GM23338 (cell line): ENCODE data around the gene PAXX. TPM values are rescaled to one million over a fixed set of nuclear protein-coding genes. Genes with fewer than 3 reads are reported as not detected.

Source experiments
- ATAC-seq: fragments of 200-7000 bp; cut with Tn5 transposase; 3 replicates; pipeline ENCODE4 v1.9.1; 2020
- DNase-seq: peaks from one replicate; pipeline ENCODE4 v3.0.0-alpha.2; 2015; ENCODE audit warnings: low spot score
- H2AFZ ChIP-seq: fragments of 200-600 bp; sonication (generic); 2 replicates; pipeline ENCODE4 v1.8.0; 2016; ENCODE audit warnings: antibody characterized with exemption, mild to moderate bottlenecking, moderate library complexity
- H3F3A ChIP-seq: fragments of 200-600 bp; sonication (generic); replicated peaks from 2 replicates; pipeline ENCODE4 v1.8.0; 2017; ENCODE audit warnings: antibody characterized with exemption, mixed run types, low read depth
- H3K27ac ChIP-seq: fragments of 200-600 bp; sonication (generic); 2 replicates; pipeline ENCODE4 v1.6.1; 2016; ENCODE audit warnings: low read depth
- H3K27me3 ChIP-seq: fragments of 200-600 bp; sonication (generic); 2 replicates; pipeline ENCODE4 v1.8.0; 2016; ENCODE audit warnings: mild to moderate bottlenecking, mixed run types, moderate library complexity; ENCODE audit not compliant: insufficient read depth
- H3K36me3 ChIP-seq: fragments of 200-600 bp; sonication (generic); 2 replicates; pipeline ENCODE4 v1.8.0; 2016; ENCODE audit warnings: mild to moderate bottlenecking; ENCODE audit not compliant: insufficient read depth
- H3K4me1 ChIP-seq: fragments of 200-600 bp; sonication (generic); 2 replicates; pipeline ENCODE4 v1.8.0; 2016; ENCODE audit warnings: mild to moderate bottlenecking, moderate library complexity; ENCODE audit not compliant: insufficient read depth
- H3K4me2 ChIP-seq: fragments of 200-600 bp; sonication (generic); 2 replicates; pipeline ENCODE4 v1.7.1; 2017; ENCODE audit warnings: mixed run types
- H3K4me3 ChIP-seq: fragments of 200-600 bp; sonication (generic); 2 replicates; pipeline ENCODE4 v1.6.1; 2016; ENCODE audit warnings: mixed run types
- H3K79me2 ChIP-seq: fragments of 200-600 bp; sonication (generic); replicated peaks from 2 replicates; pipeline ENCODE4 v1.8.0; 2017; ENCODE audit warnings: mild to moderate bottlenecking; ENCODE audit not compliant: insufficient read depth
- H3K9me2 ChIP-seq: fragments of 200-600 bp; sonication (generic); 2 replicates; pipeline ENCODE4 v1.8.0; 2017; ENCODE audit not compliant: insufficient read depth
- H4K20me1 ChIP-seq: fragments of 200-600 bp; sonication (generic); replicated peaks from 2 replicates; pipeline ENCODE4 v1.8.0; 2017; ENCODE audit warnings: mild to moderate bottlenecking; ENCODE audit not compliant: insufficient read depth
- H3K27ac Mint-ChIP-seq: 2 replicates; pipeline ENCODE4 v1.8.0; 2020; ENCODE audit warnings: inconsistent platforms, mild to moderate bottlenecking, moderate library complexity, mixed read lengths
- H3K27me3 Mint-ChIP-seq: 3 replicates; pipeline ENCODE4 v1.8.0; 2022; ENCODE audit warnings: low read depth, mild to moderate bottlenecking, moderate library complexity, mixed read lengths, inconsistent platforms; ENCODE audit not compliant: insufficient read depth, poor library complexity
- H3K36me3 Mint-ChIP-seq: 3 replicates; pipeline ENCODE4 v1.8.0; 2021; ENCODE audit warnings: low read depth, mild to moderate bottlenecking, inconsistent platforms, moderate library complexity, mixed read lengths
- H3K4me1 Mint-ChIP-seq: 3 replicates; pipeline ENCODE4 v1.8.0; 2020; ENCODE audit warnings: mild to moderate bottlenecking, inconsistent platforms, mixed read lengths
- H3K4me3 Mint-ChIP-seq: 3 replicates; pipeline ENCODE4 v1.8.0; 2021; ENCODE audit warnings: moderate library complexity, mild to moderate bottlenecking, inconsistent platforms, mixed read lengths
- H3K9me3 Mint-ChIP-seq: 3 replicates; pipeline ENCODE4 v1.8.0; 2020; ENCODE audit warnings: moderate library complexity, mild to moderate bottlenecking, inconsistent platforms, mixed read lengths
- EZH2 ChIP-seq: fragments of 200-600 bp; sonication (generic); IDR thresholded peaks from one replicate; pipeline ENCODE4 v1.8.0; 2017; ENCODE audit warnings: antibody characterized with exemption, mild to moderate bottlenecking, low read depth; ENCODE audit not compliant: unreplicated experiment
- EZH2phosphoT487 ChIP-seq: fragments of 200-600 bp; sonication (generic); IDR thresholded peaks from one replicate; pipeline ENCODE4 v1.8.1; 2018; ENCODE audit warnings: antibody characterized with exemption; ENCODE audit not compliant: unreplicated experiment
- JUNB ChIP-seq: IDR thresholded peaks from one replicate; pipeline ENCODE4 v1.6.1; 2016; ENCODE audit warnings: antibody characterized with exemption; ENCODE audit not compliant: unreplicated experiment
- NANOG ChIP-seq: IDR thresholded peaks from 2 replicates; pipeline ENCODE4 v1.6.1; 2016; ENCODE audit warnings: antibody characterized with exemption, borderline replicate concordance
- STAT1 ChIP-seq: IDR thresholded peaks from one replicate; pipeline ENCODE4 v1.6.1; 2016; ENCODE audit warnings: antibody characterized with exemption; ENCODE audit not compliant: unreplicated experiment
- polyA plus RNA-seq: library from polyadenylated mRNA; unstranded; fragments of >200 nt; fragmentation: Nextera tagmentation; extraction: Ambion mirVana; gene quantifications from 2 replicates; pipeline ENCODE4 v1.2.1, GENCODE V29; 2016
- total RNA-seq: library from RNA; depleted of rRNA; stranded (reverse); fragments of >200 nt; shearing (Covaris generic); gene quantifications from 2 replicates; pipeline ENCODE4 v1.2.3, GENCODE V29; 2014
- TF ChIP-seq, protein P1 (sequence below): fragments of 250-450 bp; sonication (Bioruptor Pico); IDR thresholded peaks from 2 replicates; pipeline ENCODE4 v1.5.0; 2020; ENCODE audit warnings: mild to moderate bottlenecking, moderate library complexity
- TF ChIP-seq, protein P2 (sequence below): IDR thresholded peaks from 2 replicates; pipeline ENCODE4 v1.6.1; 2016; ENCODE audit warnings: antibody characterized with exemption
- TF ChIP-seq, protein P3 (sequence below), 2 experiments: fragments of 200-600 bp in 1 of 2; sonication (generic) in 1 of 2; conservative IDR thresholded peaks; 2 replicates each; pipeline versions ENCODE4 v1.5.1 to v1.6.1; 2016 to 2017; ENCODE audit warnings: antibody characterized with exemption in 2 of 2, low read depth in 2 of 2, mild to moderate bottlenecking in 2 of 2, moderate library complexity in 1 of 2
- TF ChIP-seq, protein P4 (sequence below): IDR thresholded peaks from one replicate; pipeline ENCODE4 v1.6.1; 2018; ENCODE audit warnings: antibody characterized with exemption; ENCODE audit not compliant: unreplicated experiment

The PAXX gene
- total and polyA plus RNA-seq, 2 experiments from 2014 or later: 71.5 to 86.0 TPM

DNA sequence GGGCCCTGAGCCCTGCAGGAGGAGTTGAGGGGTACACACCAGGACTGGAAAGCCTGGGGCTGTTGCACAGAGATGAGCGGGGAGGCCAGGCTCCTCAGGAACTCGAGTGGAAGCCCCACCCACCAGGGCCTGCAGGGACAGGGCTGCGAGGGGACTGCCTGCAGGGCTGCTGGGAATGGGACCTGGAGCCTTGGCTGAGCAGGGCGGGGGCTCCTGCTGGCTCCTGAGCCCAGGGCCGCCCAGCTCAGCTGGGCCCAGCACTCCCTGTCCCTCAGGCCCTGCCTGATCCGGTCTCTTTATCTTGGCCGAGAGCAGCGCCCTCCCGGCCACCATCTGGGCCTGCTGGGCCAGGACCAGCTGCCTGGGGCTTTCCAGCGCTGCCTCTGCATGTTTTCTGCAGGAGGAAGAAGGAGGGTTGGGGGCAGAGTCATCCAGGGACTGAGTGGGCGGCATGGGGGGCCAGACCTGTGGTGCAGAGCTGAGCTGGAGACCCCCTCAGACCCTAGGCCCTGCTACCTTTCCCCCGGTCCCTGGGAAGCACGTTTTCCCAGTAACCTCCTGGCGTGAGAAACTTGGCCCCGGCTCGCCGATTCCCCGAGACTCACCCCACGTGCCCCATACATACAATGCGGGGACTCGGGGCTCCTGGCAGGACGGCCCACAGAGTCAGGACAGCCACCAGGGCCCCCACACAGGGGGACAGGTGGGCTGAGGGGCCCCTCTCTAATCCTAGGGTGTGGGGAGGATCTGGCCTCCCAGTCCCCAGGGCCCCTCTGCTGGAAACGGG lies 30.8 kb upstream of the PAXX start (continued):
- TF ChIP-seq, protein P1, sequence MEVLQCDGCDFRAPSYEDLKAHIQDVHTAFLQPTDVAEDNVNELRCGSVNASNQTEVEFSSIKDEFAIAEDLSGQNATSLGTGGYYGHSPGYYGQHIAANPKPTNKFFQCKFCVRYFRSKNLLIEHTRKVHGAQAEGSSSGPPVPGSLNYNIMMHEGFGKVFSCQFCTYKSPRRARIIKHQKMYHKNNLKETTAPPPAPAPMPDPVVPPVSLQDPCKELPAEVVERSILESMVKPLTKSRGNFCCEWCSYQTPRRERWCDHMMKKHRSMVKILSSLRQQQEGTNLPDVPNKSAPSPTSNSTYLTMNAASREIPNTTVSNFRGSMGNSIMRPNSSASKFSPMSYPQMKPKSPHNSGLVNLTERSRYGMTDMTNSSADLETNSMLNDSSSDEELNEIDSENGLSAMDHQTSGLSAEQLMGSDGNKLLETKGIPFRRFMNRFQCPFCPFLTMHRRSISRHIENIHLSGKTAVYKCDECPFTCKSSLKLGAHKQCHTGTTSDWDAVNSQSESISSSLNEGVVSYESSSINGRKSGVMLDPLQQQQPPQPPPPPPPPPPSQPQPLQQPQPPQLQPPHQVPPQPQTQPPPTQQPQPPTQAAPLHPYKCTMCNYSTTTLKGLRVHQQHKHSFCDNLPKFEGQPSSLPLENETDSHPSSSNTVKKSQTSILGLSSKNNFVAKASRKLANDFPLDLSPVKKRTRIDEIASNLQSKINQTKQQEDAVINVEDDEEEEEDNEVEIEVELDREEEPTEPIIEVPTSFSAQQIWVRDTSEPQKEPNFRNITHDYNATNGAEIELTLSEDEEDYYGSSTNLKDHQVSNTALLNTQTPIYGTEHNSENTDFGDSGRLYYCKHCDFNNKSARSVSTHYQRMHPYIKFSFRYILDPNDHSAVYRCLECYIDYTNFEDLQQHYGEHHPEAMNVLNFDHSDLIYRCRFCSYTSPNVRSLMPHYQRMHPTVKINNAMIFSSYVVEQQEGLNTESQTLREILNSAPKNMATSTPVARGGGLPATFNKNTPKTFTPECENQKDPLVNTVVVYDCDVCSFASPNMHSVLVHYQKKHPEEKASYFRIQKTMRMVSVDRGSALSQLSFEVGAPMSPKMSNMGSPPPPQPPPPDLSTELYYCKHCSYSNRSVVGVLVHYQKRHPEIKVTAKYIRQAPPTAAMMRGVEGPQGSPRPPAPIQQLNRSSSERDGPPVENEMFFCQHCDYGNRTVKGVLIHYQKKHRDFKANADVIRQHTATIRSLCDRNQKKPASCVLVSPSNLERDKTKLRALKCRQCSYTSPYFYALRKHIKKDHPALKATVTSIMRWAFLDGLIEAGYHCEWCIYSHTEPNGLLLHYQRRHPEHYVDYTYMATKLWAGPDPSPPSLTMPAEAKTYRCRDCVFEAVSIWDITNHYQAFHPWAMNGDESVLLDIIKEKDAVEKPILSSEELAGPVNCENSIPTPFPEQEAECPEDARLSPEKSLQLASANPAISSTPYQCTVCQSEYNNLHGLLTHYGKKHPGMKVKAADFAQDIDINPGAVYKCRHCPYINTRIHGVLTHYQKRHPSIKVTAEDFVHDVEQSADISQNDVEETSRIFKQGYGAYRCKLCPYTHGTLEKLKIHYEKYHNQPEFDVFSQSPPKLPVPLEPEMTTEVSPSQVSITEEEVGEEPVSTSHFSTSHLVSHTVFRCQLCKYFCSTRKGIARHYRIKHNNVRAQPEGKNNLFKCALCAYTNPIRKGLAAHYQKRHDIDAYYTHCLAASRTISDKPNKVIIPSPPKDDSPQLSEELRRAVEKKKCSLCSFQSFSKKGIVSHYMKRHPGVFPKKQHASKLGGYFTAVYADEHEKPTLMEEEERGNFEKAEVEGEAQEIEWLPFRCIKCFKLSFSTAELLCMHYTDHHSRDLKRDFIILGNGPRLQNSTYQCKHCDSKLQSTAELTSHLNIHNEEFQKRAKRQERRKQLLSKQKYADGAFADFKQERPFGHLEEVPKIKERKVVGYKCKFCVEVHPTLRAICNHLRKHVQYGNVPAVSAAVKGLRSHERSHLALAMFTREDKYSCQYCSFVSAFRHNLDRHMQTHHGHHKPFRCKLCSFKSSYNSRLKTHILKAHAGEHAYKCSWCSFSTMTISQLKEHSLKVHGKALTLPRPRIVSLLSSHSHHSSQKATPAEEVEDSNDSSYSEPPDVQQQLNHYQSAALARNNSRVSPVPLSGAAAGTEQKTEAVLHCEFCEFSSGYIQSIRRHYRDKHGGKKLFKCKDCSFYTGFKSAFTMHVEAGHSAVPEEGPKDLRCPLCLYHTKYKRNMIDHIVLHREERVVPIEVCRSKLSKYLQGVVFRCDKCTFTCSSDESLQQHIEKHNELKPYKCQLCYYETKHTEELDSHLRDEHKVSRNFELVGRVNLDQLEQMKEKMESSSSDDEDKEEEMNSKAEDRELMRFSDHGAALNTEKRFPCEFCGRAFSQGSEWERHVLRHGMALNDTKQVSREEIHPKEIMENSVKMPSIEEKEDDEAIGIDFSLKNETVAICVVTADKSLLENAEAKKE (CRISPR knock-in tag): no peak
- no peak for TF ChIP-seq STAT1
- no peak for TF ChIP-seq JUNB
- no peak for TF ChIP-seq EZH2
- TF ChIP-seq EZH2phosphoT487: no peak

DNA sequence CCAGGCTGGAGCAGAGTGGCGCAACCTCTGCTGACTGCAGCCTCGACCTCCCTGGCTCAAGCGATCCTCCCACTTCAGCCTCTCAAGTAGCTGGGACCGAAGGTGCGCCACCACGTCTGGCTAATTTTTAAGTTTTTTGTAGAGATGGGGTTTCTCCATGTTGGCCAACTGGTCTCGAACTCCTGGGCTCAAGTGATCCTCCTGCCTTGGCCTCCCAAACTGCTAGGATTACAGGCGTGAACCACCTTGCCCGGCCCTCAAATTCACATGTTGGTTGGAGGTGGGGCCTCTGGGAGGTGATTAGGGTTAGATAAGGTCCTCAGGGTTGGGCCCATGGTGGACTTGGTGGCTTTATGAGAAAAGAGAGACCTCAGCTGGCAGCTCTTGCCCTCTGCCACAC lies 30.1 kb upstream of the PAXX start:
- H3F3A ChIP-seq: no peaks in the 10 kb centered on the region
- ATAC-seq (no peak), DNase-seq (no peak)
- H3K4me2 ChIP-seq: no peak overlapping the region
- Mint-ChIP-seq H3K4me3 (no peak overlapping the region), H3K27me3 (peaks cover 7% of the 10 kb centered on the region), H3K4me1 (peaks cover 9% of the 10 kb centered on the region), H3K9me3 (no peaks in the 10 kb centered on the region; the same call in 2 of the 3 replicates), H3K36me3 (no peaks in the 10 kb centered on the region), H3K27ac (no peak overlapping the region)
- no peaks in the 10 kb centered on the region for H3K79me2 ChIP-seq
- peaks cover 9% of the 10 kb centered on the region for H3K4me1 ChIP-seq
- no peaks in the 10 kb centered on the region for H3K36me3 ChIP-seq
- H3K27ac ChIP-seq: no peak overlapping the region
- no peak overlapping the region for H2AFZ ChIP-seq
- no peaks in the 10 kb centered on the region for H3K9me2 ChIP-seq
- TF ChIP-seq STAT1 (no peak), EZH2phosphoT487 (no peak), NANOG (no peak), EZH2 (no peak)
- TF ChIP-seq, protein P2, sequence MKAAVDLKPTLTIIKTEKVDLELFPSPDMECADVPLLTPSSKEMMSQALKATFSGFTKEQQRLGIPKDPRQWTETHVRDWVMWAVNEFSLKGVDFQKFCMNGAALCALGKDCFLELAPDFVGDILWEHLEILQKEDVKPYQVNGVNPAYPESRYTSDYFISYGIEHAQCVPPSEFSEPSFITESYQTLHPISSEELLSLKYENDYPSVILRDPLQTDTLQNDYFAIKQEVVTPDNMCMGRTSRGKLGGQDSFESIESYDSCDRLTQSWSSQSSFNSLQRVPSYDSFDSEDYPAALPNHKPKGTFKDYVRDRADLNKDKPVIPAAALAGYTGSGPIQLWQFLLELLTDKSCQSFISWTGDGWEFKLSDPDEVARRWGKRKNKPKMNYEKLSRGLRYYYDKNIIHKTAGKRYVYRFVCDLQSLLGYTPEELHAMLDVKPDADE: no peak
- TF ChIP-seq, protein P3, sequence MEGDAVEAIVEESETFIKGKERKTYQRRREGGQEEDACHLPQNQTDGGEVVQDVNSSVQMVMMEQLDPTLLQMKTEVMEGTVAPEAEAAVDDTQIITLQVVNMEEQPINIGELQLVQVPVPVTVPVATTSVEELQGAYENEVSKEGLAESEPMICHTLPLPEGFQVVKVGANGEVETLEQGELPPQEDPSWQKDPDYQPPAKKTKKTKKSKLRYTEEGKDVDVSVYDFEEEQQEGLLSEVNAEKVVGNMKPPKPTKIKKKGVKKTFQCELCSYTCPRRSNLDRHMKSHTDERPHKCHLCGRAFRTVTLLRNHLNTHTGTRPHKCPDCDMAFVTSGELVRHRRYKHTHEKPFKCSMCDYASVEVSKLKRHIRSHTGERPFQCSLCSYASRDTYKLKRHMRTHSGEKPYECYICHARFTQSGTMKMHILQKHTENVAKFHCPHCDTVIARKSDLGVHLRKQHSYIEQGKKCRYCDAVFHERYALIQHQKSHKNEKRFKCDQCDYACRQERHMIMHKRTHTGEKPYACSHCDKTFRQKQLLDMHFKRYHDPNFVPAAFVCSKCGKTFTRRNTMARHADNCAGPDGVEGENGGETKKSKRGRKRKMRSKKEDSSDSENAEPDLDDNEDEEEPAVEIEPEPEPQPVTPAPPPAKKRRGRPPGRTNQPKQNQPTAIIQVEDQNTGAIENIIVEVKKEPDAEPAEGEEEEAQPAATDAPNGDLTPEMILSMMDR (conservative IDR thresholded peaks at IDR 0.05; ENCODE audit: low read depth in 2 of 2): no peak
- TF ChIP-seq, protein P4, sequence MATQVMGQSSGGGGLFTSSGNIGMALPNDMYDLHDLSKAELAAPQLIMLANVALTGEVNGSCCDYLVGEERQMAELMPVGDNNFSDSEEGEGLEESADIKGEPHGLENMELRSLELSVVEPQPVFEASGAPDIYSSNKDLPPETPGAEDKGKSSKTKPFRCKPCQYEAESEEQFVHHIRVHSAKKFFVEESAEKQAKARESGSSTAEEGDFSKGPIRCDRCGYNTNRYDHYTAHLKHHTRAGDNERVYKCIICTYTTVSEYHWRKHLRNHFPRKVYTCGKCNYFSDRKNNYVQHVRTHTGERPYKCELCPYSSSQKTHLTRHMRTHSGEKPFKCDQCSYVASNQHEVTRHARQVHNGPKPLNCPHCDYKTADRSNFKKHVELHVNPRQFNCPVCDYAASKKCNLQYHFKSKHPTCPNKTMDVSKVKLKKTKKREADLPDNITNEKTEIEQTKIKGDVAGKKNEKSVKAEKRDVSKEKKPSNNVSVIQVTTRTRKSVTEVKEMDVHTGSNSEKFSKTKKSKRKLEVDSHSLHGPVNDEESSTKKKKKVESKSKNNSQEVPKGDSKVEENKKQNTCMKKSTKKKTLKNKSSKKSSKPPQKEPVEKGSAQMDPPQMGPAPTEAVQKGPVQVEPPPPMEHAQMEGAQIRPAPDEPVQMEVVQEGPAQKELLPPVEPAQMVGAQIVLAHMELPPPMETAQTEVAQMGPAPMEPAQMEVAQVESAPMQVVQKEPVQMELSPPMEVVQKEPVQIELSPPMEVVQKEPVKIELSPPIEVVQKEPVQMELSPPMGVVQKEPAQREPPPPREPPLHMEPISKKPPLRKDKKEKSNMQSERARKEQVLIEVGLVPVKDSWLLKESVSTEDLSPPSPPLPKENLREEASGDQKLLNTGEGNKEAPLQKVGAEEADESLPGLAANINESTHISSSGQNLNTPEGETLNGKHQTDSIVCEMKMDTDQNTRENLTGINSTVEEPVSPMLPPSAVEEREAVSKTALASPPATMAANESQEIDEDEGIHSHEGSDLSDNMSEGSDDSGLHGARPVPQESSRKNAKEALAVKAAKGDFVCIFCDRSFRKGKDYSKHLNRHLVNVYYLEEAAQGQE: no peak
- no peak overlapping the region for H3K4me3 ChIP-seq
- H4K20me1 ChIP-seq: no peaks in the 10 kb centered on the region
- H3K27me3 ChIP-seq: no peaks in the 10 kb centered on the region
